ENCODE measurements around the gene BAG3. TPM values are rescaled to one million over a fixed set of nuclear protein-coding genes. Genes with fewer than 3 reads are reported as not detected.

BAG3 gene
- total RNA-seq, 1 donor from 2014 or later: 50.1 TPM

- ATAC-seq (no peak), DNase-seq (ENCODE audit: low spot score) (no peak)
- intact Hi-C loops (cut with DNase I): no loop called here
These were observed 63.3 kb downstream of the BAG3 start for GRCh38 chr10:119714484-119714816.

- no peak for DNase-seq (ENCODE audit: low spot score)
- intact Hi-C loops (cut with DNase I): no loop called here
- peak; percentile 82 for ATAC-seq
These were observed 64.7 kb downstream of the BAG3 start for GRCh38 chr10:119715628-119716505.

GRCh38 chr10:119723161-119723560, 72.0 kb downstream of the BAG3 start:
- ATAC-seq (no peak), DNase-seq (ENCODE audit: low spot score) (no peak)
- intact Hi-C loops (cut with DNase I): no loop called here

- DNase-seq (ENCODE audit: low spot score) (no peak), ATAC-seq (no peak)
- intact Hi-C loops (cut with DNase I): no loop called here
These were observed 72.4 kb downstream of the BAG3 start for GRCh38 chr10:119723624-119724023.

GRCh38 chr10:119724593-119725516, 73.7 kb downstream of the BAG3 start:
- ATAC-seq (peak; percentile 2), DNase-seq (ENCODE audit: low spot score) (no peak)
- intact Hi-C loops (cut with DNase I): no loop called here

GRCh38 chr10:119725517-119725827, 74.3 kb downstream of the BAG3 start:
- ATAC-seq (no peak), DNase-seq (ENCODE audit: low spot score) (no peak)
- intact Hi-C loops (cut with DNase I): no loop called here

- DNase-seq (ENCODE audit: low spot score) (peak; percentile 100), ATAC-seq (peak; percentile 99)
- intact Hi-C loops (cut with DNase I): no loop called here
These were observed 74.9 kb downstream of the BAG3 start, which contains the start of gene INPP5F for GRCh38 chr10:119725828-119726675. Gene INPP5F (plus strand): TSS chr10:119726050. CDS start chr10:119726263, 213 bp downstream.

- intact Hi-C loops (cut with DNase I): no loop called here
- ATAC-seq: no peak
- DNase-seq (ENCODE audit: low spot score): no peak
These were observed 75.6 kb downstream of the BAG3 start for GRCh38 chr10:119726676-119727261.

Other genes starting within 250 kb of the BAG3 start
- 30.0 TPM for gene RGS10, start 108.7 kb upstream of the BAG3 start, total RNA-seq
- 121 TPM for gene TIAL1, start 54.4 kb upstream of the BAG3 start, total RNA-seq
- gene INPP5F, start 74.7 kb downstream of the BAG3 start, total RNA-seq: 50.6 TPM
- 52.1 TPM for gene MCMBP, start 221.5 kb downstream of the BAG3 start, total RNA-seq
- 45.6 TPM for gene SEC23IP, start 241.3 kb downstream of the BAG3 start, total RNA-seq